A549 (cell line): ENCODE results near the gene SLC16A6. TPM values are rescaled to one million over a fixed set of nuclear protein-coding genes. Genes with fewer than 3 reads are reported as not detected.
A peak's percentile ranks its signal among the peaks of the same experiment; 100 is the strongest.

Source experiments
- ATAC-seq, 2 experiments: fragments of 200-7000 bp in 1 of 2; fragments of >200 bp in 1 of 2; cut with Nextera tagmentation in 1 of 2; cut with Tn5 transposase in 1 of 2; 3 replicates each; pipeline versions ENCODE4 v1.8.0 to v1.9.1; 2018 to 2020; ENCODE audit warnings: mild to moderate bottlenecking in 1 of 2, moderate library complexity in 1 of 2
- CTCF ChIA-PET: fragments of 300-600 bp; sonication (Branson Sonifier 250); formaldehyde crosslinking; extraction: SDS; loops from one replicate; lab custom pipeline; 2021; ENCODE audit warnings: antibody characterized with exemption, inconsistent platforms; lab: Yijun Ruan, JAX
- POLR2A ChIA-PET: fragments of 350-600 bp; formaldehyde crosslinking; extraction: SDS; loops from one replicate; lab custom pipeline; 2021; ENCODE audit warnings: antibody characterized with exemption, inconsistent platforms; lab: Yijun Ruan, JAX
- DNase-seq, 2 experiments: peaks; one replicate each; pipeline versions ENCODE4 v3.0.0 to v3.0.0-alpha.2; 2011 to 2016; ENCODE audit warnings: low read depth in 1 of 2, low spot score in 1 of 2
- FAIRE-seq: peaks from 2 replicates; lab custom pipeline; 2011; peaks lifted over from hg19 to GRCh38; lab: Jason Lieb, UNC
- H3K27ac ChIP-seq, 2 experiments: fragments of >200 bp; sonication (Bioruptor Twin); formaldehyde crosslinking; 3 replicates each; pipeline ENCODE4 v1.5.1; 2016 to 2017
- H3K4me1 ChIP-seq: fragments of >200 bp; sonication (Bioruptor Twin); formaldehyde crosslinking; 3 replicates; pipeline ENCODE4 v1.6.1; 2016
- H3K4me2 ChIP-seq: fragments of >200 bp; sonication (Bioruptor Twin); formaldehyde crosslinking; 3 replicates; pipeline ENCODE4 v1.6.1; 2016
- H3K4me3 ChIP-seq: fragments of >200 bp; sonication (Bioruptor Twin); formaldehyde crosslinking; 3 replicates; pipeline ENCODE4 v1.5.1; 2016
- H3K9me3 ChIP-seq: fragments of >200 bp; sonication (Bioruptor Twin); formaldehyde crosslinking; 3 replicates; pipeline ENCODE4 v1.6.1; 2016
- BHLHE40 ChIP-seq: IDR thresholded peaks from 2 replicates; pipeline ENCODE4 v1.6.1; 2012; ENCODE audit warnings: low read depth, low read length, inconsistent platforms
- CBX2 ChIP-seq: fragments of 200-600 bp; sonication (generic); IDR thresholded peaks from 2 replicates; pipeline ENCODE4 v1.6.1; 2016; ENCODE audit warnings: low read depth, mild to moderate bottlenecking, borderline replicate concordance
- CHD4 ChIP-seq: fragments of 200-600 bp; sonication (generic); IDR thresholded peaks from 2 replicates; pipeline ENCODE4 v1.6.1; 2016; ENCODE audit warnings: antibody characterized with exemption, mild to moderate bottlenecking, borderline replicate concordance
- CTCF ChIP-seq: fragments of >200 bp; sonication (Bioruptor Twin); formaldehyde crosslinking; IDR thresholded peaks from 3 replicates; pipeline ENCODE4 v1.5.1; 2016
- EHMT2 ChIP-seq: fragments of 200-600 bp; sonication (generic); IDR thresholded peaks from 2 replicates; pipeline ENCODE4 v1.6.1; 2016; ENCODE audit warnings: antibody characterized with exemption, low read depth, mild to moderate bottlenecking, moderate library complexity
- ESRRA ChIP-seq: fragments of 150-350 bp; IDR thresholded peaks from 2 replicates; pipeline ENCODE4 v1.6.1; 2014; ENCODE audit warnings: mild to moderate bottlenecking, low read length, borderline replicate concordance
- FOSB ChIP-seq: fragments of 250-450 bp; sonication (Bioruptor Pico); IDR thresholded peaks from 2 replicates; pipeline ENCODE4 v1.5.0; 2020; ENCODE audit warnings: mild to moderate bottlenecking, moderate library complexity
- FOSL2 ChIP-seq, 2 experiments: fragments of 450-650 bp in 1 of 2; fragments of >200 bp in 1 of 2; sonication (Bioruptor Twin) in 1 of 2; formaldehyde crosslinking; IDR thresholded peaks; 2 replicates each; pipeline versions ENCODE4 v1.5.0 to v1.6.1; 2016 to 2020; ENCODE audit warnings: mild to moderate bottlenecking in 1 of 2, moderate library complexity in 1 of 2
- GATA3 ChIP-seq: IDR thresholded peaks from 2 replicates; pipeline ENCODE4 v1.6.1; 2012; ENCODE audit warnings: borderline replicate concordance
- HOXA7 ChIP-seq: fragments of 250-450 bp; sonication (Bioruptor Pico); IDR thresholded peaks from 2 replicates; pipeline ENCODE4 v1.5.0; 2020; ENCODE audit warnings: mild to moderate bottlenecking, moderate library complexity
- HOXB13 ChIP-seq: fragments of 250-450 bp; sonication (Bioruptor Pico); IDR thresholded peaks from 2 replicates; pipeline ENCODE4 v1.5.0; 2020; ENCODE audit warnings: low read depth, mild to moderate bottlenecking, moderate library complexity
- HOXB5 ChIP-seq: fragments of 250-450 bp; sonication (Bioruptor Pico); IDR thresholded peaks from 2 replicates; pipeline ENCODE4 v1.5.0; 2020; ENCODE audit warnings: mild to moderate bottlenecking, moderate library complexity
- JUN ChIP-seq, 2 experiments: fragments of >200 bp; sonication (Bioruptor Twin); formaldehyde crosslinking; IDR thresholded peaks; 2 replicates in 1 of 2; 3 replicates in 1 of 2; pipeline ENCODE4 v1.6.1; 2016 to 2017
- KDM5A ChIP-seq: fragments of 200-600 bp; sonication (generic); IDR thresholded peaks from 2 replicates; pipeline ENCODE4 v1.6.1; 2016; ENCODE audit warnings: antibody characterized with exemption, mild to moderate bottlenecking
- MAX ChIP-seq: IDR thresholded peaks from 2 replicates; pipeline ENCODE4 v1.6.1; 2012
- MAZ ChIP-seq: fragments of 150-350 bp; IDR thresholded peaks from 2 replicates; pipeline ENCODE4 v1.6.1; 2014; ENCODE audit warnings: antibody characterized with exemption, low read depth, low read length, borderline replicate concordance
- NR3C1 ChIP-seq: fragments of >200 bp; sonication (Bioruptor Twin); formaldehyde crosslinking; IDR thresholded peaks from 3 replicates; pipeline ENCODE4 v1.6.1; 2017
- SMC3 ChIP-seq: fragments of >200 bp; sonication (Bioruptor Twin); formaldehyde crosslinking; IDR thresholded peaks from 3 replicates; pipeline ENCODE4 v1.6.1; 2018; ENCODE audit warnings: inconsistent platforms
- USF2 ChIP-seq: fragments of 450-650 bp; IDR thresholded peaks from 2 replicates; pipeline ENCODE4 v1.6.1; 2014; ENCODE audit warnings: antibody characterized with exemption
- ZC3H11A ChIP-seq: fragments of 450-650 bp; IDR thresholded peaks from 2 replicates; pipeline ENCODE4 v1.6.1; 2014; ENCODE audit warnings: antibody characterized with exemption, mild to moderate bottlenecking
- ZSCAN20 ChIP-seq: fragments of 250-450 bp; sonication (Bioruptor Pico); IDR thresholded peaks from 2 replicates; pipeline ENCODE4 v1.8.0; 2022; ENCODE audit warnings: mild to moderate bottlenecking, moderate library complexity
- WGBS: methylation state at CpG from one replicate; pipeline ENCODE4 v1.1.6; 2017; ENCODE audit errors: missing lambda C conversion rate; 5-methylcytosine and 5-hydroxymethylcytosine counted together
- polyA plus RNA-seq, 4 experiments: library from polyadenylated mRNA; depleted of rRNA in 3 of 4; stranded (reverse); fragments of >200 nt; fragmentation: RNase III in 1 of 4; extraction: RNeasy Plus Mini Kit Qiagen cat#74134 plus additional on column Dnase treatment in 1 of 4; gene quantifications; 2 replicates in 3 of 4; 3 replicates in 1 of 4; pipeline ENCODE4 v1.2.3, GENCODE V29; 2011 to 2017
- TF ChIP-seq, protein P1 (sequence below): fragments of 250-450 bp; sonication (Bioruptor Pico); IDR thresholded peaks from 2 replicates; pipeline ENCODE4 v1.5.0; 2021; ENCODE audit warnings: mild to moderate bottlenecking, moderate library complexity, borderline replicate concordance

The SLC16A6 gene
- polyA plus RNA-seq, 2 of the 4 experiments (the other 2 are of a cell fraction): 0.17 to 0.52 TPM

DNA sequence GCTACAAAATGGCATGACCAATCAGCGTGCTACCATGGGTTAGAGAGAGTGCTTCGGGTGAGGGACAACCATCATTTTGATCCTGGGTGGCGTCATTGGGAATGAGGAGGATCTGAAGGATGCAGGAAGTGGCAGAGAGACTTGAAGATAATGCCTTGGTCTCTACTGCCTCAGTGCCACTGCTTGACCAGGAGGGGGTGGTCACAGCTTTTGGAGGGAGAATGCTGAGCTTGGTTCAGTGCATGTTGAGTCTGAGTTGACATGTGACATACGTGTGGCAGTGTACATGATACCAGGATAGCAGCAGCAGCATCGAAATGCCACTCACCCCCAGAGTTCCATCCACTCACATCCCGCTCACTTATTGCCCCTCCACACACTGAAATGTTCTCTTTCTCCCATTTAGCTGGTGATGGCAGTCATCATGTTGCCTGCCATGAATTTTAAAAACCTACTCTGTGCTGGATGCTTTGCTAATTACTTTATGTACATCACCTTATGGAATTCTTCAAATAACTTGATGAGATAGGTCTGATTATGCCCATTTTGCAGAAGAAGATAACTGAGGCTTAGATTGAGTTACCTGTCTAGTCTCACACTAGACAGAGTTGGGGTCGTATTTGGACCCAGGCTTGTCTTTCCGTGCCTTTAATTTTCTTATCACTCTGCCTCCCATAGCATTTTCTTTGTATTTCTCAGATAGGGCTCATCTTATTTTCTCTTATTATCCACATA is 37.1 kb upstream of the SLC16A6 start:
- FAIRE-seq (no peak), DNase-seq (no peak), ATAC-seq (peak in 1 of 2 experiments; percentile 25; a peak in 1 of 6 replicates)
- no peak overlapping the region for H3K4me2 ChIP-seq
- H3K4me1 ChIP-seq: no peaks in the 10 kb centered on the region
- H3K4me3 ChIP-seq: no peak overlapping the region
- H3K9me3 ChIP-seq: no peaks in the 10 kb centered on the region
- WGBS: 54% methylated on average over 8 of the region's 8 CpGs
- ChIA-PET POLR2A (no interaction called here), CTCF (interaction anchor here (1.1 to 2.9 kb wide), 5 partner anchors 10 to 109 kb away, joined by 3 to 12 read pairs (median 5); no protein-coding TSS in a partner anchor)
- no peak overlapping the region for H3K27ac ChIP-seq
- no peak for TF ChIP-seq GATA3
- no peak for TF ChIP-seq HOXA7
- no peak for TF ChIP-seq CHD4
- no peak for TF ChIP-seq EHMT2
- TF ChIP-seq, protein P1, sequence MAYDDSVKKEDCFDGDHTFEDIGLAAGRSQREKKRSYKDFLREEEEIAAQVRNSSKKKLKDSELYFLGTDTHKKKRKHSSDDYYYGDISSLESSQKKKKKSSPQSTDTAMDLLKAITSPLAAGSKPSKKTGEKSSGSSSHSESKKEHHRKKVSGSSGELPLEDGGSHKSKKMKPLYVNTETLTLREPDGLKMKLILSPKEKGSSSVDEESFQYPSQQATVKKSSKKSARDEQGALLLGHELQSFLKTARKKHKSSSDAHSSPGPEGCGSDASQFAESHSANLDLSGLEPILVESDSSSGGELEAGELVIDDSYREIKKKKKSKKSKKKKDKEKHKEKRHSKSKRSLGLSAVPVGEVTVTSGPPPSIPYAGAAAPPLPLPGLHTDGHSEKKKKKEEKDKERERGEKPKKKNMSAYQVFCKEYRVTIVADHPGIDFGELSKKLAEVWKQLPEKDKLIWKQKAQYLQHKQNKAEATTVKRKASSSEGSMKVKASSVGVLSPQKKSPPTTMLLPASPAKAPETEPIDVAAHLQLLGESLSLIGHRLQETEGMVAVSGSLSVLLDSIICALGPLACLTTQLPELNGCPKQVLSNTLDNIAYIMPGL (CRISPR knock-in tag): no peak
- TF ChIP-seq USF2: no peak
- TF ChIP-seq CTCF: no peak
- TF ChIP-seq ESRRA: no peak
- no peak for TF ChIP-seq HOXB5
- no peak for TF ChIP-seq KDM5A
- no peak for TF ChIP-seq NR3C1
- no peak for TF ChIP-seq ZC3H11A
- no peak for TF ChIP-seq BHLHE40
- no peak for TF ChIP-seq FOSB (CRISPR knock-in tag)
- no peak for TF ChIP-seq SMC3
- TF ChIP-seq ZSCAN20 (CRISPR knock-in tag): no peak
- TF ChIP-seq CBX2: no peak
- TF ChIP-seq MAX: no peak
- TF ChIP-seq HOXB13 (CRISPR knock-in tag): no peak
- TF ChIP-seq MAZ: no peak

DNA sequence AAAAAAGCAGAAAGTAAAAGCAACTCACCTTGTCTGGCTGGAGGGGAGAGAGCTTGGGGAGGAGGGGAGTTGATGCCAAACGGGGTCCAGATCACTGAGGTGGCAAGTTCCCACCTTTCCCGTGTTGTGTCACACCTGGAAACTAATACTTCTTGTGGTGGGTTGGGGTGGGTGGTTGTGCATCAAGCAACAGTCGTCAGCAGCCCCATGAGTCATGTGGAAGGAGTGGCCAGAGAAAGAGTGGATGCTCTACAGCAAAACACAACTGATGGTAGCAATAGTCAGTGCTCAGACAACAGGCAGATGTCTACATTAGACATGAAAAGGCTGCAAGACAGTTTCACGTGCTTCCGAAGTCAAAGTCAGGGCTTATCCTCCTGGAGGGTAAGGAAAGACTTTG is 35.8 kb upstream of the SLC16A6 start:
- WGBS: 30% methylated on average over 5 of the region's 5 CpGs
- no peak overlapping the region for H3K4me2 ChIP-seq
- H3K4me1 ChIP-seq: no peaks in the 10 kb centered on the region
- H3K4me3 ChIP-seq: no peak overlapping the region
- FAIRE-seq (no peak), DNase-seq (no peak), ATAC-seq (peak in 1 of 2 experiments; percentile 24; a peak in 1 of 6 replicates)
- no peak for TF ChIP-seq JUN (IDR thresholded peaks at IDR 0.05)
- no peak for TF ChIP-seq FOSL2 (IDR thresholded peaks at IDR 0.05)
- TF ChIP-seq FOSL2 (CRISPR knock-in tag; IDR thresholded peaks at IDR 0.05): peak; percentile 13; the same call in 1 of the 2 replicates
- ChIA-PET POLR2A (no interaction called here), CTCF (interaction anchor here (0.6 to 3.8 kb wide), 6 partner anchors 24 to 1050 kb away, joined by 3 to 15 read pairs (median 4); no protein-coding TSS in a partner anchor)
- no peaks in the 10 kb centered on the region for H3K9me3 ChIP-seq
- no peak overlapping the region for H3K27ac ChIP-seq
